HG03558 (cell line): ENCODE measurements around the gene GRIK2.
A peak's percentile ranks its signal among the peaks of the same experiment; 100 is the strongest.

Experiments used
- ATAC-seq: cut with Tn5 transposase; IDR thresholded peaks from one replicate; pipeline ENCODE4 v1.9.1; 2021; ENCODE audit warnings: moderate number of reproducible peaks; ENCODE audit not compliant: unreplicated experiment; ENCODE audit errors: extremely low read depth

The GRIK2 gene

GRCh38 chr6:101830501-101831031, 437.1 kb downstream of the GRIK2 start:
- ATAC-seq, result no peak

GRCh38 chr6:101832371-101832770, 438.9 kb downstream of the GRIK2 start:
- ATAC-seq, result no peak

- no peak for ATAC-seq
Observed at GRCh38 chr6:101840100-101840499, 446.6 kb downstream of the GRIK2 start.

GRCh38 chr6:101845172-101845571, 451.7 kb downstream of the GRIK2 start:
- ATAC-seq, result no peak

GRCh38 chr6:101845621-101846020, 452.1 kb downstream of the GRIK2 start:
- ATAC-seq, result peak; percentile 53

GRCh38 chr6:101847690-101848089, 454.2 kb downstream of the GRIK2 start:
- no peak for ATAC-seq

- ATAC-seq, result no peak
Observed at GRCh38 chr6:101851911-101852310, 458.4 kb downstream of the GRIK2 start.

- no peak for ATAC-seq
Observed at GRCh38 chr6:101853231-101854085, 459.9 kb downstream of the GRIK2 start.

GRCh38 chr6:101876431-101876830, 482.9 kb downstream of the GRIK2 start:
- ATAC-seq, result no peak

- ATAC-seq, result no peak
Observed at GRCh38 chr6:101878554-101879276, 485.2 kb downstream of the GRIK2 start.

- ATAC-seq, result no peak
Observed at GRCh38 chr6:101879782-101880181, 486.3 kb downstream of the GRIK2 start.

GRCh38 chr6:101883505-101883904, 490.0 kb downstream of the GRIK2 start:
- ATAC-seq, result no peak

GRCh38 chr6:101887532-101887931, 494.0 kb downstream of the GRIK2 start:
- no peak for ATAC-seq

GRCh38 chr6:101907356-101908217, 514.1 kb downstream of the GRIK2 start:
- ATAC-seq, result no peak

GRCh38 chr6:101909366-101909765, 515.9 kb downstream of the GRIK2 start:
- no peak for ATAC-seq

- no peak for ATAC-seq
Observed at GRCh38 chr6:101912311-101912710, 518.8 kb downstream of the GRIK2 start.

- no peak for ATAC-seq
Observed at GRCh38 chr6:101918471-101918870, 525.0 kb downstream of the GRIK2 start.

GRCh38 chr6:101921829-101922450, 528.4 kb downstream of the GRIK2 start:
- no peak for ATAC-seq

GRCh38 chr6:101926149-101926925, 532.8 kb downstream of the GRIK2 start:
- no peak for ATAC-seq
